ENCODE measurements around the gene AFF1. TPM values are rescaled to one million over a fixed set of nuclear protein-coding genes. Genes with fewer than 3 reads are reported as not detected.

AFF1 gene
- total RNA-seq, 6 experiments from 2014 or later, result 23.8 to 39.6 (median 34.9) TPM

- Histone ChIP-seq H3K4me1 (peaks cover 0 to 8% (median 3%) of the 10 kb centered on the region in 4 donors), H3K36me3 (peaks cover 0 to 60% (median 23%) of the 10 kb centered on the region in 4 donors), H3K27ac (no peak overlapping the region), H3K27me3 (no peaks in the 10 kb centered on the region), H3K9me3 (no peaks in the 10 kb centered on the region), H3K4me3 (no peak overlapping the region)
- no peak for DNase-seq
- ATAC-seq, result no peak
- no peak for TF ChIP-seq CTCF (IDR thresholded peaks at IDR 0.05)
- TF ChIP-seq POLR2A (IDR thresholded peaks at IDR 0.05), result no peak
- 94% methylated on average over 1 of the region's 1 CpG for WGBS (ENCODE audit: insufficient coverage, low coverage, low lambda C conversion rate, missing lambda C conversion rate)
- intact Hi-C loops (cut with DNase I), result no loop called here
These were observed 181.4 kb downstream of the AFF1 start for GRCh38 chr4:87116231-87116630.

DNA sequence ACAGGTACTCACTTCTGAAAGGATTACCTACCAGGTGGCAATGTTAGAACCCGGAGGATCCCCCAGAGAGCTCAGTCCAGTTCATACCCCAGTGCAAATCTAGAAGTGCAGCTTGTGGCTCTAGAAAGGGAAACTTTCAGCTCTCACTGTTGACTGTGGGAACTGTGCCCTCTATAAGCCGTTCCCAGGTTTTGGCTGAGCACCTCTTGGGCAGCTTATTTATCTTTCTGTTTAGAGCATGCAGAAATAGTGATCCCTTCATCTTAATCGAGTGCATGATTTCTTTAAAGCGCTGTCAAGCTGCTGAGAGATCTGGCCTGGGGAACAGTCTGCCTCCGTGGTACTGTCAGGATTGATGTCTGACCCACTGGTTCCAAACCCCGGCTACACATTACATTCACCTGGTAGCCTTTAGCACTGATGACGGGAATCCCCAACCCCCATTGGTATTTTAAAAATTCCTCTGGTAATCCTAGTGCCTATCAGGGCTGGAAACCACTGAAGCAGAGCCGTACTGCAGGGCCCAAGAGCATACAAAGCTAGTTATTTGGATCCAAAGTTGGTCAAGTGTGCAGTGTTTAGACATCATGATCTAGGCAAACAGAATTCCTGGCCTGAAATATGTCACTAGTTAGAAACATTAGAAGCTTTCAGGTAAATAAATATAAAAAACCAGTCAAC, 182.4 kb downstream of the AFF1 start:
- ATAC-seq, result peak in 3 of 4 donors; percentile 8 to 17 (median 15)
- no peak for DNase-seq
- H3K27me3 ChIP-seq, result no peaks in the 10 kb centered on the region
- H3K9me3 ChIP-seq, result no peaks in the 10 kb centered on the region
- no peak overlapping the region for H3K27ac ChIP-seq
- peaks cover 0 to 18% (median 8%) of the 10 kb centered on the region in 4 donors for H3K4me1 ChIP-seq
- H3K4me3 ChIP-seq, result no peak overlapping the region
- intact Hi-C loops (cut with DNase I), result no loop called here
- peaks cover 0 to 53% (median 22%) of the 10 kb centered on the region in 4 donors for H3K36me3 ChIP-seq
- WGBS (ENCODE audit: insufficient coverage, low coverage, low lambda C conversion rate, missing lambda C conversion rate), result 64% methylated on average over 7 of the region's 8 CpGs
- TF ChIP-seq POLR2A (IDR thresholded peaks at IDR 0.05) (no peak), CTCF (IDR thresholded peaks at IDR 0.05) (no peak)

- no peak for DNase-seq
- no peaks in the 10 kb centered on the region for H3K27me3 ChIP-seq
- peaks cover 0 to 48% (median 19%) of the 10 kb centered on the region in 4 donors for H3K36me3 ChIP-seq
- H3K9me3 ChIP-seq, result no peaks in the 10 kb centered on the region
- peak overlapping the region in 1 of 3 donors; percentile 24 for H3K27ac ChIP-seq
- intact Hi-C loops (cut with DNase I), result no loop called here
- WGBS (ENCODE audit: insufficient coverage, low coverage, low lambda C conversion rate, missing lambda C conversion rate), result 86% methylated on average over 5 of the region's 5 CpGs
- ATAC-seq, result no peak
- TF ChIP-seq POLR2A (IDR thresholded peaks at IDR 0.05) (no peak), CTCF (IDR thresholded peaks at IDR 0.05) (no peak)
- H3K4me3 ChIP-seq, result no peak overlapping the region
- H3K4me1 ChIP-seq, result peaks cover 0 to 21% (median 9%) of the 10 kb centered on the region in 4 donors
These were observed 182.9 kb downstream of the AFF1 start for GRCh38 chr4:87117732-87118075.

DNA sequence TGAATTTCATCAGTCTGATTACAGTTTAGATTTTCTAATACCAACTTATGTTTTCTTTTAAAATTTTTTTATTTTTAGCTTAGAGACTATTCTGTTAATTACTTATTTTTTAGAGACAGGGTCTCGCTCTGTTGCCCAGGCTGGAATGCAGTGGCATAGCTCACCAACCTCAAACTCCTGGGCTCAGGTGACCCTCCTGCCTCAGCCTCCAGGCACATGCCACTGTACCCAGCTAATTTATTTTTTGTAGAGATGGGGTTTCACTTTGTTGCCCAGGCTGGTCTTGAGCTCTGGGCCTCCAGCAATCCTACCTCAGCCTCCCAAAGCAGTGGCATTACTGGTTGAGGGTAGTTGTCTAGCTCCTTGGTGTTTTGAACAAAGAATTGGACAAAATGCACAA, 183.6 kb downstream of the AFF1 start:
- Histone ChIP-seq H3K4me3 (no peak overlapping the region), H3K36me3 (peaks cover 0 to 41% (median 16%) of the 10 kb centered on the region in 4 donors), H3K27me3 (no peaks in the 10 kb centered on the region), H3K9me3 (no peaks in the 10 kb centered on the region), H3K4me1 (peaks cover 0 to 21% (median 9%) of the 10 kb centered on the region in 4 donors), H3K27ac (no peak overlapping the region)
- WGBS (ENCODE audit: insufficient coverage, low coverage, low lambda C conversion rate, missing lambda C conversion rate), result 100% methylated on average over 1 of the region's 1 CpG
- ATAC-seq (no peak), DNase-seq (no peak)
- intact Hi-C loops (cut with DNase I), result no loop called here
- TF ChIP-seq POLR2A (IDR thresholded peaks at IDR 0.05) (no peak), CTCF (IDR thresholded peaks at IDR 0.05) (no peak)
